Calu3 (cell line): ENCODE measurements around the gene FASTK. TPM values are rescaled to one million over a fixed set of nuclear protein-coding genes. Genes with fewer than 3 reads are reported as not detected.
A peak's percentile ranks its signal among the peaks of the same experiment; 100 is the strongest.

Experiments used
- Bru-seq: library from RNA; stranded (reverse); fragments of 400-500 nt; gene quantifications from one replicate; lab custom pipeline; 2021; lab: Mats Ljungman, UMichigan
- BruChase-seq, 2 experiments: library from RNA; stranded (reverse); fragments of 400-500 nt; gene quantifications; one replicate each; lab custom pipeline; 2021; lab: Mats Ljungman, UMichigan
- BruUV-seq: library from RNA; stranded (reverse); fragments of 400-500 nt; replicated peaks from 2 replicates; lab custom pipeline; 2021; lab: Mats Ljungman, UMichigan
- CTCF ChIA-PET: fragments of 300-600 bp; sonication (Branson Sonifier 250); formaldehyde crosslinking; loops from one replicate; lab custom pipeline; 2022; ENCODE audit warnings: antibody characterized with exemption; lab: Charles Lee
- DNase-seq: peaks from one replicate; pipeline ENCODE4 v3.0.0; 2022
- H3K27ac Mint-ChIP-seq: one replicate; pipeline ENCODE4 v1.8.0; 2022; ENCODE audit warnings: mixed read lengths; ENCODE audit not compliant: unreplicated experiment
- H3K27me3 Mint-ChIP-seq: one replicate; pipeline ENCODE4 v1.8.0; 2022; ENCODE audit warnings: mixed read lengths; ENCODE audit not compliant: unreplicated experiment
- H3K36me3 Mint-ChIP-seq: one replicate; pipeline ENCODE4 v1.8.0; 2022; ENCODE audit warnings: mild to moderate bottlenecking, moderate library complexity, mixed read lengths; ENCODE audit not compliant: insufficient read depth, unreplicated experiment
- H3K4me1 Mint-ChIP-seq: one replicate; pipeline ENCODE4 v1.8.0; 2022; ENCODE audit warnings: mild to moderate bottlenecking, low read depth, mixed read lengths; ENCODE audit not compliant: unreplicated experiment
- H3K4me3 Mint-ChIP-seq: one replicate; pipeline ENCODE4 v1.8.0; 2022; ENCODE audit warnings: mild to moderate bottlenecking, low read depth, moderate library complexity, mixed read lengths; ENCODE audit not compliant: unreplicated experiment
- H3K9me3 Mint-ChIP-seq: one replicate; pipeline ENCODE4 v1.8.0; 2022; ENCODE audit warnings: low read depth, mixed read lengths; ENCODE audit not compliant: unreplicated experiment
- CTCF ChIP-seq: fragments of 200-600 bp; IDR thresholded peaks from one replicate; pipeline ENCODE4 v1.8.0; 2022; ENCODE audit warnings: antibody characterized with exemption; ENCODE audit not compliant: unreplicated experiment
- intact Hi-C: fragments of 100-400 bp; cut with micrococcal nuclease; formaldehyde crosslinking; loops from one replicate; pipeline ENCODE4 v1.10.0; 2022; ENCODE audit not compliant: unreplicated experiment
- long read RNA-seq: library from polyadenylated mRNA; stranded (forward); transcript quantifications from one replicate; pipeline ENCODE4 v2.0.0, GENCODE V29; 2022
- total RNA-seq: library from RNA; stranded (reverse); gene quantifications from 2 replicates; pipeline ENCODE4 v1.2.3, GENCODE V29; 2022

FASTK gene, protein sequence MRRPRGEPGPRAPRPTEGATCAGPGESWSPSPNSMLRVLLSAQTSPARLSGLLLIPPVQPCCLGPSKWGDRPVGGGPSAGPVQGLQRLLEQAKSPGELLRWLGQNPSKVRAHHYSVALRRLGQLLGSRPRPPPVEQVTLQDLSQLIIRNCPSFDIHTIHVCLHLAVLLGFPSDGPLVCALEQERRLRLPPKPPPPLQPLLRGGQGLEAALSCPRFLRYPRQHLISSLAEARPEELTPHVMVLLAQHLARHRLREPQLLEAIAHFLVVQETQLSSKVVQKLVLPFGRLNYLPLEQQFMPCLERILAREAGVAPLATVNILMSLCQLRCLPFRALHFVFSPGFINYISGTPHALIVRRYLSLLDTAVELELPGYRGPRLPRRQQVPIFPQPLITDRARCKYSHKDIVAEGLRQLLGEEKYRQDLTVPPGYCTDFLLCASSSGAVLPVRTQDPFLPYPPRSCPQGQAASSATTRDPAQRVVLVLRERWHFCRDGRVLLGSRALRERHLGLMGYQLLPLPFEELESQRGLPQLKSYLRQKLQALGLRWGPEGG
- 113 and 121 TPM in 2 replicates for total RNA-seq
- Bru-seq, nascent RNA: percentile 64 among the genes with signal in this experiment
- percentile 87 among the genes with signal in this experiment for BruChase-seq, experiment 1, labeled RNA remaining after a 6-hour chase
- BruChase-seq, experiment 2, labeled RNA remaining after a 2-hour chase: percentile 89 among the genes with signal in this experiment
- long read RNA-seq, transcript FASTK-201 (10 exons, 1,827 nt): major isoform, 75 of 173 reads
- long read RNA-seq, transcript FASTK-212 (10 exons, 1,764 nt): minor isoform, 12 of 173 reads
- long read RNA-seq, partial matches to known transcripts: 14 of 173 reads
- long read RNA-seq, other reads (novel, unspliced or antisense): 66 of 173 reads

- no peak for TF ChIP-seq CTCF
- H3K27me3 Mint-ChIP-seq: no peaks in the 10 kb centered on the region
- peak within 1 kb of the TSS; percentile 61 for H3K27ac Mint-ChIP-seq
- H3K4me1 Mint-ChIP-seq: peaks cover 21% of the 10 kb centered on the region
- intact Hi-C loops: loop anchor here (5.0 kb wide), 1 partner anchor 53 kb away; the partner anchor contains the start of gene ABCB8
- no peaks in the 10 kb centered on the region for H3K9me3 Mint-ChIP-seq
- H3K36me3 Mint-ChIP-seq: peaks cover 64% of the 10 kb centered on the region
- peak within 1 kb of the TSS; percentile 98 for H3K4me3 Mint-ChIP-seq
- DNase-seq: peak; percentile 91
- no TSS peak for BruUV-seq
- CTCF ChIA-PET: interaction anchor here (1.0 kb wide), 1 partner anchor 52 kb away, joined by 3 read pairs; the partner anchor contains the start of gene ABCB8
These were observed at the start of gene FASTK for GRCh38 chr7:151080522-151081169. TSS of gene FASTK (minus strand) at chr7:151080809. CDS start at chr7:151080766, 43 bp downstream.

- Mint-ChIP-seq H3K9me3 (no peaks in the 10 kb centered on the region), H3K27ac (no peak overlapping the region), H3K36me3 (peaks cover 22% of the 10 kb centered on the region), H3K4me1 (no peaks in the 10 kb centered on the region), H3K4me3 (no peak overlapping the region), H3K27me3 (no peaks in the 10 kb centered on the region)
- CTCF ChIA-PET: no interaction called here
- intact Hi-C loops: no loop called here
- no peak for TF ChIP-seq CTCF
- no TSS peak for BruUV-seq
- DNase-seq: no peak
These were observed 49.5 kb upstream of the FASTK start for GRCh38 chr7:151129960-151130591.

GRCh38 chr7:151129117-151129959 lies 48.7 kb upstream of the FASTK start:
- TF ChIP-seq CTCF: no peak
- Mint-ChIP-seq H3K36me3 (peaks cover 22% of the 10 kb centered on the region), H3K9me3 (no peaks in the 10 kb centered on the region), H3K27me3 (no peaks in the 10 kb centered on the region), H3K4me3 (no peak overlapping the region), H3K4me1 (no peaks in the 10 kb centered on the region), H3K27ac (no peak overlapping the region)
- no TSS peak for BruUV-seq
- CTCF ChIA-PET: interaction anchor here (0.8 kb wide), 1 partner anchor 101 kb away, joined by 3 read pairs; the partner anchor contains the start of gene ABCB8
- intact Hi-C loops: no loop called here
- DNase-seq: no peak
